ENCODE data around the gene ARL4A.

The ARL4A gene

GRCh38 chr7:12727455-12728191, 40.2 kb downstream of the ARL4A start:
- no peak for DNase-seq

- no peak for DNase-seq
Observed at GRCh38 chr7:12728192-12728538, 40.7 kb downstream of the ARL4A start.

GRCh38 chr7:12729112-12729511, 41.7 kb downstream of the ARL4A start:
- no peak for DNase-seq

GRCh38 chr7:12730523-12730922, 43.1 kb downstream of the ARL4A start:
- DNase-seq, result no peak

- DNase-seq, result peak; percentile 45
Observed at GRCh38 chr7:12731214-12731656, 43.8 kb downstream of the ARL4A start.

GRCh38 chr7:12731775-12732174, 44.3 kb downstream of the ARL4A start:
- DNase-seq, result peak; percentile 30

GRCh38 chr7:12732428-12732827, 45.0 kb downstream of the ARL4A start:
- no peak for DNase-seq

- DNase-seq, result no peak
Observed at GRCh38 chr7:12735923-12736322, 48.5 kb downstream of the ARL4A start.

- no peak for DNase-seq
Observed at GRCh38 chr7:12737373-12737772, 49.9 kb downstream of the ARL4A start.

- DNase-seq, result no peak
Observed at GRCh38 chr7:12737836-12738235, 50.4 kb downstream of the ARL4A start.

GRCh38 chr7:12738665-12739064, 51.2 kb downstream of the ARL4A start:
- DNase-seq, result no peak
